Measurements from ENCODE around the gene SPATA21. TPM values are rescaled to one million over a fixed set of nuclear protein-coding genes. Genes with fewer than 3 reads are reported as not detected.

The SPATA21 gene
- total RNA-seq, 1 experiment from 2014 or later, result not detected

DNA sequence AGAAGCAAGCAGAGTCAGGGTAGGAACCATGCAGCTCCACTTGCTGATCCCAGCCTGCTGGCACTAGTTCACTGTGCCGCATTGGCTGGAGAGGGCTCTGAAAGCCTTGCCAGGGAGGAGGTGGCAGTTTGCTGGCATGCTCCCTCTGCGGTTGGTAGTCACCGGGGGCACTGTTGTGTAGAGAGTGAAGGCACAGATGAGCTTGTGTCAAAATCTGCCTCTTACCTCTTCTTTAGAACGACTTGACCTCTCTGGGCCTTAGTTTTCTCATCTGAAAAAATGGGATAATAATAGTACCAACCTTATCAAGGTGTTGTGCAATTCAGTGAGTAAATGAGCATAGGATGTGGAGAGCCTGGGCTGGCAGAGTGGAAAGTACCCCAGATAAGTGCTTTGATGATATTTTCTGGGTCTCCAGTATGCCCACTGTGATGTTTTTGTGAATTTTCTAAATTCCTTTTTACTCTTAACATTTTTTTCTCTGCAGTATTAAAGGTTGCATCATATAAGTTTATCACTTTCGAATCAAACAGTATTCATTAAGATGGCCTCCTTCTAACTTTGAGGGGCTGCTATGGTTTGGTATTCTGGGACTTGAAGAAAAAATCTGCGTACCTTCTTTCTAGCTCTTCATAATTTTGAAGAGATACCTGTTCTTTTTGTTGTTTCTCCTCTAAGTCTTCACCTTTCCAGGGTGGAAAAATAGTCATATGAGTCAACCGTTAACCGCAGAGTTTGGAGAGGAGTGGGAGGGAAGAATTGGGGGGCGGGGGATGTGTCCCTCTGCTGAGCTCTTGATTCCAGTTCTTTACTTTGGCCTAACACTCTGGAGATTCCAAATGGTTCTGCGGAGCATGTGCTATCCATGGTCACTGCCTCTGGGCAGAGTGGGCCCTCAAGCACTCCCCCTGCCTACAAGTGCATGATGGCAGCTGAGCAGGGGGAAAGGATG, 43.4 kb downstream of the SPATA21 start:
- in situ Hi-C loops (cut with HindIII; ENCODE audit: low pct_unique_long_range_greater_than_20kb, low sequenced_read_pairs), result no loop called here
- no peak for DNase-seq (ENCODE audit: low read depth)

DNA sequence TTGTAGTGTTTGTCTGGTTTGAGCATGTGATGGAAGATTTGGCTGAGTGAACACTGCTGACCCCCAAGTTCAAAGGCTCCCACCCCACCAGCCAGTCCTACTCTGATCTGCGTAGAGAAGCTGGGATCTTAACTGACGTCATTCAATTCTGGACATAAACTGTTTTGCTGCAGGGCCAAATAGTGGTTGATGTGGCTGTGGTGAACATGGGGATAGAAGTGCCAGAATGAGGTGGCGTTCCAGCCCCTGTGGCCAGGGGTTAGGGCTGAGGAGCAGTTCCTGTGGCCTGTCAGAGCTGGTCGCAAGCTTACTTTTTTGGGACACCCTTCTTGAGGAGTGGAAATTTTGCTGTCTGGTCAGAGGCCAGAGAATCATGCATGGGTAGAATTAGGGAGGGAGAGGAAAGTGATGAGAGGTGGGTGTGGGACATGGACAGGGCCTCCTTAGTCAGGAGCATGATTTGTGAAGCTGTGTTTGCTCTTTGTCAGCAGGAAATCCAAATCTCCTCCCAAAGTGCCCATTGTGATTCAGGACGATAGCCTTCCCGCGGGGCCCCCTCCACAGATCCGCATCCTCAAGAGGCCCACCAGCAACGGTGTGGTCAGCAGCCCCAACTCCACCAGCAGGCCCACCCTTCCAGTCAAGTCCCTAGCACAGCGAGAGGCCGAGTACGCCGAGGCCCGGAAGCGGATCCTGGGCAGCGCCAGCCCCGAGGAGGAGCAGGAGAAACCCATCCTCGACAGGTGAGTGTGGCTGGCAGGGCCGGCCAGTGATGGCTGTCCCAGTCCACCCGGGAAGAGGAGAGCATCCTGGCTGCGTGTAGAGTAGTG, 44.3 kb downstream of the SPATA21 start:
- DNase-seq (ENCODE audit: low read depth), result no peak
- in situ Hi-C loops (cut with HindIII; ENCODE audit: low pct_unique_long_range_greater_than_20kb, low sequenced_read_pairs), result no loop called here

DNA sequence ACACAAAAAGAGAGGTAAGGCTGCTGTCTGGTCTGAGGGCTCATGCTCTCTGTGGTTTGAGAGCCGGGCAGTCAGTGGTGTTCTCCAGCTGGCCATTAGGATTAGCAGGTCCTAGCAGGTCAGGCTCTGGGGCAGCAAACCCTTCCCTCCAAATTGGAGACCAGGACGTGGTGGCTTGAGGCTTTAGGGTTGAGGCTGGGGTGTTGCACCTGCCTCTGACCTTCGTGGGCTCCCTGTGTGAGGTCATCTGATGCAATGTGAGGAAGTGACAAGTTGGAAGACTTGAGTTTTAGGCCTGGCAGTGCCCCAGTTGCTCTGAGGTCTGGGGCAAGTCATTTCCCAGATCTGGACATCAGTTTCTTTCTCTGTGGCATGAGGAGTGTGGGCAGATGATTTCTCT, 45.8 kb downstream of the SPATA21 start:
- in situ Hi-C loops (cut with HindIII; ENCODE audit: low pct_unique_long_range_greater_than_20kb, low sequenced_read_pairs), result no loop called here
- DNase-seq (ENCODE audit: low read depth), result no peak

DNA sequence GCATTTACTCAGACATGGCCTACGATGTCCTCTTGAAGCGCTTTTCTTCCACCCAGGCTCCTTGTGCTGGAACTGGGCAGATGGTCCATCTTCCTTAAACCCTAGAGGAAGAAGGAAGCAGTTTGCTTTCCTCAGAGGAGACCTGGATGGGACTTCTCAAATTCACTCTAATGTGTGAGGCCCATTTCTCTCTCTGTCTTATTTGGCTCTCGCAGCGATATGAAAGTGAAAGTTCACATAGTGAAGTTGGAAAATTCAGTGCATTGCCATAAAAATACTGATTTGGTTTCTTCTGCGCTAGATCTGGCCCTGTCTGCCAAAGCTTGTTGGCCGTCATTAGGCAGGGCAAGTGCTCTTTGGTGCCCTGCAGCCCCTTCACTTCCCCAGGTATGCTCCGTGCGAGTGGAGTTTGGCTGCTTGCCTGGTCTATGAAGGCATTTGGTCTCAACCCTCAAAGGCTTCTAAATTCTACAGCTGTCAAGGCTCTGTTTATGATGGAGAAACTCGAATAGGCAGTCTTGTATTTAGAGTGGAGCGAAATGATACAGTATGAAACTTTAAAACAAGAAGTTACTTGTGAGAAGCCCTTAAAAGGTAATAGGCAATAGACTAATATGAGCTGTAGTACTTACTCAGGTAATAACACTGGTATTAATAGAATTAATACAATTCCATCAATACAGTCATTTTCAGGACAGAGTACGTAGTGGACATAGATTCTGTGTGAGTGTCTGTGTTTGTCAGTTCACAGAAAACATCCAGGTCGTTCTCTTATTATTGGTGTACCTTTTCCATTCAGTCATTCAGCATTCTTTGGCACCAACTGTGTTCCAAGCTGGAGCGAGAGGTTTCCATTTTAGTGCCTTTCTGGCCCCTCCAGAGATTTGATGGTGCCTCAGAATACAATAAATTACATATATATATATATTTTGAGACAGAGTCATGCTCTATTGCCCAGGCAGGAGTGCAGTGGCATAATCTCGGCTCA, 49.7 kb downstream of the SPATA21 start:
- DNase-seq (ENCODE audit: low read depth), result no peak

DNA sequence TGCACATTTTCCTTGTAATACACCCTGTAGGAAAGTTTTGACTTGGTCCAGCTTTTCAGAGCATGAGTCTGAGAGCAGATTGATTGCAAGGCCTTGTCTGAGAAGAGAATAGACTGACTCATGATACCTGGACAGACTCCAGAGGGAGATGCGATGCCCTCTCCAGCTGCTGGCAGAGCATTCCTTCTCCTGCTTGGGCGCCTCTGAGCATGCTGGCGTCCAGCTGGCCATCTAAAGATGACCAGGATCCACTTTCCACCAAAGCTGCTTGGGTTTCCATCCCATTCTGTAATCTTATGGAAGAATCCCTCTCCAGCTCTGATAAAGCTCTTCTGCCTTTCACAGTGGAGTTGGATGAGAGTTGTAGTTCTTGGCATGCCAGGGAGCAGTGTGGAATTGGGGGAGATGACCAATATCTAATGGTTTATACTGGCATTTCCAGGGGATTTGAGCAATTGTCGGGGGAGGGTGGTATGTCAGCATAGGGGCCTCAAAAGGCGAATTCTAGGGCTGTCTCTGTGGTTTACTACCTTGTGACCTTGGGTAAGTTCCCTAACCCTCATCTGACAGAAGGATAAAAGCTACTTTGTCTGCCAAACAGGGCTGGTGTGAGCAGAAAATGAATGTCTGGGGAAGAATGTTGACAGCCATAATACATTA, 50.6 kb downstream of the SPATA21 start:
- peak; percentile 72 for DNase-seq (ENCODE audit: low read depth)
- in situ Hi-C loops (cut with HindIII; ENCODE audit: low pct_unique_long_range_greater_than_20kb, low sequenced_read_pairs), result no loop called here

More for the DNA sequence above, 49.7 kb downstream of the SPATA21 start:
- in situ Hi-C loops (cut with HindIII; ENCODE audit: low pct_unique_long_range_greater_than_20kb, low sequenced_read_pairs), result no loop called here

DNA sequence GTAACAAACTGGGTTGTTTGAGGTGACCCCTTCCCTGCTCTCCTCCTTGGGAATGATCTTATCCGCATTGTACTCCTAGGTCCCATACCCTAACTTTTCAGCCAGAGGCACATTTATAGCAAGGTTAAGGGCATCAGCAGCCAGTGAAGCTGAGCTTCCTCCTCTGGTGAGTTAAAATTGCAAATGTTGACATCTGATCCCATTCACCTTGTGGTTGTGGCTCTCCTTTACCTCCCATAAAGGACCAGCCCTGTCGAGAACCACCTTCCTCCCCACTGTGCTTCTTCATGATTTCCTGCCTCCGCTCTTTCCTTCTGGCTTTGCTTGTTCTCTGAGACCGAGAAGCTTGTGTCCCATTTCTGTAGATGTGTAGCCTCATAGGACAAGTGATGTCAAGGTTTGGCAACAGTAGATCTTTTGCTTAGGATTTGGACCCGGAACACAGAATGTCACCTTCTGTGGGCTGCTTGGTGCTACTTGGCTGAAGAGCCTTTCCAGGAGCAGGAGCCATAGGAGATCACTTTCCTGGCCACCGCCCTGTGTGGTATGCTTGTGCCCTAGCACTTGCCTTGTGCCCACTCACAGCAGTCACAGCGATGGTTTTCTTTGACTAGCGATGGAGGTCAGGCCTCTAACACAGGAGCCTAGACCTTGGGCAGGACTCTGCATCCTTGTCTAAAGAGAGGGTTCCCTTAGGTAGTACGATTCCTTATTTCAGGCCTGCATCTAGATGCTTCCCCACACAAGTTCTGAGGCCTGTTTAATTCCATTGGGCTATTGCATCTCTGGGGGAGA, 51.4 kb downstream of the SPATA21 start:
- in situ Hi-C loops (cut with HindIII; ENCODE audit: low pct_unique_long_range_greater_than_20kb, low sequenced_read_pairs), result no loop called here
- no peak for DNase-seq (ENCODE audit: low read depth)

DNA sequence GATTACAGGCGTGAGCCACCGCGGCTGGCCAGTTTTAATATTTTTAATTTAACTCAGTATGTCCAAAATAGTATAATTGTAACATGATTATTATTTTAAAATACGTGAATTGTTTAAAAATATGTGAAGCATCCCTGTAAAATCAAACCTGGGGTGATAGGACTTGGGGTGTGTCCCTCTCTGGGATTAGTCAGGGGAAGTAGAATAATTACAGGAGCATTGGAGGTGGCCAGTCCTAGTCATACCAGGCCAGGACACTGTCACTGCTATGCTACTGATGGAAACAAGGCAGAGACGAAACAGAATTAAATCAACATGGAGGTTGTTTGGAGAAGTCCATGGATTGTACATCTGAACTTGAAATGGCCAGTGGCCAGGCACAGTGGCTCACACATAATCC, 53.3 kb downstream of the SPATA21 start:
- no peak for DNase-seq (ENCODE audit: low read depth)
- in situ Hi-C loops (cut with HindIII; ENCODE audit: low pct_unique_long_range_greater_than_20kb, low sequenced_read_pairs), result no loop called here

DNA sequence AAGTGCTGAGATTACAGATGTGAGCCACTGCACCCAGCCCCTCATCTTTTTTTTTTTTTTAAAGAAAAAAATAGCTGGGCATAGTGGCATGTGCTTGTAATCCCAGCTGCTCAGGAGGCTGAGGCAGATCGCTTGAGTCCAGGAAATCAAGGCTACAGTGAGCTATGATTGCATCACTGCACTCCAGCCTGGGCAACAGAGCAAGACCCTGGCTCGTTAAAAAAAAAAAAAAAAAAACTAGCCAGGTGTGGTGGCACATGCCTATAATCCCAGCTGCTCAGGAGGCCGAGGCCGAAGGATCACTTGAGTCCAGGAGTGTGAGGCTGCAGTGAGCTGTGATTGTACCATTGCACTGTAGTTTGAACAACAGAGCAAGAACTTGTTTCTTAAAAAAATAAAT, 56.4 kb downstream of the SPATA21 start:
- no peak for DNase-seq (ENCODE audit: low read depth)
- in situ Hi-C loops (cut with HindIII; ENCODE audit: low pct_unique_long_range_greater_than_20kb, low sequenced_read_pairs), result no loop called here

DNA sequence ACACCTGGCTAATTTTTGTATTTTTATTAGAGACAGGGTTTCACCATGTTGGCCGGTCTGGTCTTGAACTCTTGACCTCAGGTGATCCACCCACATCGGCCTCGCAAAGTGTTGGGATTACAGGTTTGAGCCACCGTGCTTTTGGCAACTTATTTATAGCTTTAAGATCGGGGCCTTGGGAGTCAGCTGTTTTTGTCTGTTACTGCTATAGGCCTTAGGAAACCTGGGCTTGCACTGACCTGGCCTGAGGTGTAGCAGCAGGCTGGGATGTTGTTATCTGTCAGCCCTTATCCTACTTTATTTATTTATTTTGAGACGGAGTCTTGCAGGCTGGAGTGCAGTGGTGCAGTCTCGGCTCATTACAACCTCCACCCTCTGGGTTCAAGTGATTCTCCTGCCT, 58.8 kb downstream of the SPATA21 start:
- in situ Hi-C loops (cut with HindIII; ENCODE audit: low pct_unique_long_range_greater_than_20kb, low sequenced_read_pairs), result no loop called here
- DNase-seq (ENCODE audit: low read depth), result no peak

DNA sequence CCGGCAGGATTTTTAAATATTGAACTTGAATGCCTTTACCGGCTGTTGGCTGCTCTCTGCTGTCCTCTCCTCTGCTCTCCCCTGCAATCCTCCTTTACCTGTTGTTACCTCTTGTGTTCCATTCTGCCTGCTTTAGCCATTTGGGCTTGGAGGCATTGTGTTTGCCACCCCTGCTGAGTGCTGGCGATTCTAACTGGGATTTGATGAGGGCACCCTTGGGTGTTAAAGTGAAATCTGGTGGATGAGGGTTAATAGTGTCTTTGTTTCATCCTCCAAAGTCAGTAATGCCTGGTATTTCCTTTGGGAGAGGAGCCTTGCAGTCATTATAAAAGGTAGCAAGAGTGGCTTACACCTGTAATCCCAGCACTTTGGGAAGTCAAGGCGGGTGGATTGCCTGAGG, 60.3 kb downstream of the SPATA21 start:
- in situ Hi-C loops (cut with HindIII; ENCODE audit: low pct_unique_long_range_greater_than_20kb, low sequenced_read_pairs), result no loop called here
- no peak for DNase-seq (ENCODE audit: low read depth)

DNA sequence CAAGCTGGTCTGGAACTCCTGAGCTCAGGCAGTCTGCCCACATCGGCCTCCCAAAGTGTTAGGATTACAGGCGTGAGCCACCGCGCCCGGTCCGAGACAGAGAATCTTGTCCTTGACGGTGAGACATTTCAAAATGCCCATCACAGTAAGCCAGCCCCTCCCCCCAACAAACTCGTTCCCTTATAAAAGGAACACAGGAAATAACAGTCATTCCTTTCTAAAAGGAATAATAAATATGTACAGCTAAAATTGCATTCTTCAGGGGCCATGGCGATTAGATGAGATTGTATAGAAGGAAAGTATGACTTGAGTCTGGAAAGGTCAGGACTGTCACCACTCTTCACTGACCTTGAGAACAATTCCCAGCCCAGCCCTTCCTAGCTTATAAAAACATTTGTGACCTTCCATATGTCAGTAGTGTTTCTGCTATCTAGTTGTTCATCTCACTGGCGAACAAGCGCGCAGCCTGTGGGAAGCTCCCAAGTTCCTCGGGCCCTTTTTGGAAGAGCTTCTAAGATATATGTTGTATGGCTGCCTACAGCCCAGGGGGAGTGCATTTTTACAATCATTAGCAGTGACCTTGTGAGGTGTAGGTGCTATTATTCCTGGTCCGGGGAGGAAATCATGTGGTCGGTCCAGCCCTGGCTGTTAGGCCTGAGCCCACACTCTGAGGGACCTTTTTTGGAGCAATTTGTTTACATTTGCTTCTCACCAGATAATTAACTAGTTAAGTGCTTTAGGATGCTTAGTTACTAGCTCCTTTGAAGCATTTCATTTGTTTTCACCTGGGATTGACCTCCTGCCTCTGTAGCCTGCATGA, 61.5 kb downstream of the SPATA21 start:
- in situ Hi-C loops (cut with HindIII; ENCODE audit: low pct_unique_long_range_greater_than_20kb, low sequenced_read_pairs), result no loop called here
- peak; percentile 74 for DNase-seq (ENCODE audit: low read depth)

DNA sequence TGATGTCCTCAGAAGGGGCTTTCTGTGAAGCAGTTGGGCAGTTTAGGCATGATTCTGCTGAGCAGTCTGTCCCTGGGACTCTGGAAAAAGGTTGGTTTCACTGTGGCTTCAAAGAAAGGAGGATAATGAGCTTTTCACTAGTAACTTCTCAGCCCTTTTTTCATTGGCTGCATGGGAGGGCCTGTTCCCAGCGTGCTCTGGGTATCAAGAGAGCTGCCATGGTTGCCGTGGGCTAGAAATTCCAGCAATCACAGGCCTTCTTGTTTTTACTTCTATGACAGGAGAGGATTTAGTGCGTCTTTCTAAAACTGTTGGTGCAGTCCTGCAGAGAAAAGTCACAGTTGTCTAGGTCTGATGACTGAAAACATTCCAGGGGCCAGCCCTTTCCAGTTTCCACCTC, 63.0 kb downstream of the SPATA21 start:
- no peak for DNase-seq (ENCODE audit: low read depth)
- in situ Hi-C loops (cut with HindIII; ENCODE audit: low pct_unique_long_range_greater_than_20kb, low sequenced_read_pairs), result no loop called here

DNA sequence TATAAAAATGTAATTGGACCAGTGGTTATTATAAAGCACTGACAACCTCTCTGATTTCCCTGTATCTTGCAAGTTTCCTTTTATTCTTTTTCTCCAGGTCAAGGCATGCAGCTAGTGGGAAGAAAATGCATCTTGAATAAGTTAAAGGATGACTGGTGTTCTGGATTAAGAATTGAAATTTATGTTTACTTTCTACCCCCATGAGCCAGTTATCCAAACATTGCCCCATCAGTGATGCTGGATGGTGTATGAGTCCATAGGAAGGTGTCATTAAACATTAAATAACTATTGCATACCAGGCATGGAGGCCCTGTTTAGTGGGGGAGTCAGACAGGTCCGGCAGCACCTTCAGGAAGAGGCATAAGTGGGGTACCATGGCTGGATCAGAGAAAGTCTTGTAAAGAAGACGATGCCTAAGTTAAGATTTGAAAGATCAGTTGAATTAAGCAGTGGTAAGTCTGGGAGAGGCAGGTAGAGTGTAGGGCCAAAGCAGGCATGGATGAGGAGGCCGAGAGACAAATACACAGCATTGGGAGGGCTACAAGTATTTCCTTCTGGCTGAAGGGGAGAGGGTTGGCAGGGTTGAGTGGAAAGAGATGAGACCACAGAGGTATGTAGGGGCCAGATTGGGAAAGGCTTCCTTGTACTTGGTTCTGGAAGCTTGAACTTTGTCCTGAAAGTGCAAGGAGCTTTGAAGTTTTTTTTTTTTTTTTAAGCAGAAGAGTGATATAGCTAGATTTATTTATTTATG, 64.5 kb downstream of the SPATA21 start:
- DNase-seq (ENCODE audit: low read depth), result peak; percentile 68
- in situ Hi-C loops (cut with HindIII; ENCODE audit: low pct_unique_long_range_greater_than_20kb, low sequenced_read_pairs), result no loop called here

DNA sequence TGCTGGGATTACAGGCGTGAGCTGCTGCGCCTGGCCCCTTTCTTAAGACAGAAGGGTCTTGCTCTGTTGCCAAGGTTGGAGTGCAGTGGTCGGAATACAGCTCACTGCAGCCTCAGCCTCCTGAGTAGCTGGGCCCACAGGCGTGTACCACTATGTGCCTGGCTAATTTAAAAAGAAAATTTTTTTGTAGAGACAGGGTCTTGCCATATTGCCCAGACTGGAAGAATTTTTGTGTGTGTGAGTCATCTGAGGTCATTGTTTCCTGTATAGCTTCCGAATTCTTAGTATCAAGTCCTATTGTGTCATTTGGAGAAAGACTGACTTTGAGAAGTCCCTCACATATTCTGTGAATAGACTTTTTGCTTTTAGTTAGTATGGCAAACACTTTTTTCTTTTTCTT, 65.5 kb downstream of the SPATA21 start:
- in situ Hi-C loops (cut with HindIII; ENCODE audit: low pct_unique_long_range_greater_than_20kb, low sequenced_read_pairs), result no loop called here
- no peak for DNase-seq (ENCODE audit: low read depth)

DNA sequence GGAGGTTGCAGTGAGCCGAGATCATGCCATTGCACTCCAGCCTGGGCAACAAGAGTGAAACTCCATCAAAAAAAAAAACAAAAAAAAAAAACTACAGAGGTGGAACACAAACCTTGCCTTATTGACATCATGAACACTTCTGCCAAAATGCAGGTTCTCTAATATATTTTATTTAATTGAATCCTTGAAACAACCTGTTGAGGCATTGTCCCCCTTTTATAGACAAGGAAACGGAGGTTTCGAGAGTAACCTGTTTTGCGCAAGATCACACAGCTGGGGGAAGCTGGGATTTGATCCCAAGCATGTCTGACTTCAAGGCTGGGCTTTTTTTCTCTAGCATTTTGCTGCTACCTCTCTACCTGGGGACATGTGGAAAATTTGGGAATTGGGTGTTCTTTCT, 67.4 kb downstream of the SPATA21 start:
- DNase-seq (ENCODE audit: low read depth), result no peak
- in situ Hi-C loops (cut with HindIII; ENCODE audit: low pct_unique_long_range_greater_than_20kb, low sequenced_read_pairs), result no loop called here
